ENCODE results near the gene DTWD2.
"Not testable (repeated sequence)": the region's sequence is repeated elsewhere in the genome, so short reads cannot be mapped to it uniquely, and the experiment has no call there.

The DTWD2 gene

GRCh38 chr5:118996098-118996497 is 7.8 kb upstream of the DTWD2 start:
- DNase-seq (ENCODE audit: low read depth in 2 of 2) = no peak

DNA sequence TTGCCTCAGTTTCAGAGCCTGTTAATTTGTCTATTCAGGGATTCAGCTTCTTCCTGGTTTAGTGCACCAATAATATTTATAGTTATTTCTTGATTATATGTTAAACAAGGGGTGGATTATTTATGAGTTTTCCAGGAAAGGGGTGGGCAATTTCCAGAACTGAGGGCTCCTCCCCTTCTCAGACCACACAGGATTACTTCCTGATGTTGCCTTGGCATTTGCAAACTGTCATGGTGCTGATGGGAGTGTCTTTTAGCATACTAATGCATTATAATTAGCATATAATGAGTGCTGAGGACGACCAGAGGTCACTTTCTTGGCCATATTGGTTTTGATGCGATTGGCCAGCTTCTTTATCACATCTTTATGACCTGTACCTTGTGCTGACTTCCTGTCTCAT is 6.2 kb upstream of the DTWD2 start:
- DNase-seq (ENCODE audit: low read depth in 2 of 2) = no peak

DNA sequence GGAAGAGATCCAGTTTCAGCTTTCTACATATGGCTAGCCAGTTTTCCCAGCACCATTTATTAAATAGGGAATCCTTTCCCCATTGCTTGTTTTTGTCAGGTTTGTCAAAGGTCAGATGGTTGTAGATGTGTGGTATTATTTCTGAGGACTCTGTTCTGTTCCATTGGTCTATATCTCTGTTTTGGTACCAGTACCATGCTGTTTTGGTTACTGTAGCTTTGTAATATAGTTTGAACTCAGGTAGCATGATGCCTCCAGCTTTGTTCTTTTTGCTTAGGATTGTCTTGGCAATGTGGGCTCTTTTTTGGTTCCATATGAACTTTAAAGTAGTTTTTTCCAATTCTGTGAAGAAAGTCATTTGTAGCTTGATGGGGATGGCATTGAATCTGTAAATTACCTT is 4.8 kb upstream of the DTWD2 start:
- DNase-seq (ENCODE audit: low read depth in 2 of 2) = not testable (repeated sequence)

GRCh38 chr5:118992055-118992454 is 3.7 kb upstream of the DTWD2 start:
- DNase-seq (ENCODE audit: low read depth in 2 of 2) = not testable (repeated sequence)

DNA sequence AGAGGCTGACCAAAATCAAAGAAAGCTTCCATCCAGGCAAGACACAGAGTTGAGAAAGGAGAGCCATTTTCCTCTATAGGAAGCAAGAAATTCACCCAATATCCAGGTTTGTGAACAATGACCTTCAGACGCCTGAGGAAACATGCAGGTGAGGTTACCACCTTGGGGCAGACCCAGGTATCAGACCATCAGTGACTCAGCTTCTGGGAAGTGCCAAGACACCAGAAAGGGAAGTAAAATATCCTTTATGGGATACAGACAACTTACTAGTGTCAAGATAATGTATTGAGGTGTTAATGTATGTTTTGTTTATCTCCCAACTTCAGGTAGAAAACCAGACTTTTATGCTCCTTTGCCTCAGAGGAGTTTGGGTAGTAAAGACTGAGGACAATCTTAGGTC is 2.2 kb upstream of the DTWD2 start:
- no peak for DNase-seq (ENCODE audit: low read depth in 2 of 2)

- no peak for DNase-seq (ENCODE audit: low read depth in 2 of 2)
These were observed 1.5 kb upstream of the DTWD2 start for GRCh38 chr5:118989816-118990215.

DNA sequence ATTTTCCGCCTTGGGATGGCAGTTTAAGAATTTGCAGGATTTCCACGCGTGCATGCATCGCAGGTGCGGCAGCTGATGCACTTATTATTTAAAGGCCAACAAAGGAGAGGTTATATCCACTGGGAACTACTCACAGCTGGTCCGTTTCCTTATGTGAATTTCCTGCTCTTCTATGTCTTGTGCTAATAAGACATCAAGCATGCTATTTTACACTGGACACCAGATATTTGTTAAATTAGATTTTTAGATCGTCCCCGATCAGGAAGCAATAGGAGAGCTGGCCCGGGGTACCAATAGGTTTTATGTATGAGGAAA is 476 bp upstream of the DTWD2 start:
- DNase-seq (ENCODE audit: low read depth in 2 of 2) = no peak

DNA sequence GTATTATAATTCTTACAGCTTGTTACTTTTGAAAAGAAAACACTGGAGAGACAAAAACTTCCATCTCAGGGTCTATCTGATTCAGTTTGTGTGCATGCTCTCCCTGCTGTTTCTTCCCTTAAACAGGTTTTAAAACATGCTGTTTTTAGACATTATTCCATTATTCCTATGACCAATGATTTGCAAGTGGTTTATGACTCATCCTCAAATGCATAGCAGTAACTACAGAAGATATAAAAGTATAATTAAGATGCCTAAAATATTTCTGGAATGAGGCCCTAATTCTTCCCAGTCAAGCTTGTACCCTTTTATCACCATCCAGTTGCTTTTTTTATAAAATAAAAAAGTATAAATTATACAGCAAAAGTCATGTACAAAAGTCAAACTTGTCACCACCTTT is 3.7 kb downstream of the DTWD2 start:
- no peak for DNase-seq (ENCODE audit: low read depth in 2 of 2)

DNA sequence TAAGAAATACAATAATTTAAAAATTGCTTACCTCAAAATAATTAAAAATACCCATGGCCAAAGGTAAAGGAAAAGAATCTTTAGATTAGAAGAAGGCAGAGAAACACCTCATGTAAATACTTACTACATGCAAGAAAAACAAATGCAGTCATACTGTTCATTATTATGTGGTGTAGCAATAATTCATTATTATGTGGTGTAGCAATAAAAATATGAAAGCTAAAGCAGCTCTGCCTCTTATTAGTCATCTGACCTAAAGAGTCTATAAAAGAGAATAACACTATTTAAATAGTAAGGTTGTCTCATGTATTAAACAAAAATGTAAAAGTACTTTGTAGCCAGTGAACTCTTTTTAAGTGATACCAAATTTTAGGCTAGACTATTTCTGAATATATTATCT is 6.6 kb downstream of the DTWD2 start:
- DNase-seq (ENCODE audit: low read depth in 2 of 2) = no peak

GRCh38 chr5:118980438-118980837 is 7.9 kb downstream of the DTWD2 start:
- DNase-seq (ENCODE audit: low read depth in 2 of 2) = no peak

- no peak for DNase-seq (ENCODE audit: low read depth in 2 of 2)
These were observed 8.3 kb downstream of the DTWD2 start for GRCh38 chr5:118980017-118980416.

DNA sequence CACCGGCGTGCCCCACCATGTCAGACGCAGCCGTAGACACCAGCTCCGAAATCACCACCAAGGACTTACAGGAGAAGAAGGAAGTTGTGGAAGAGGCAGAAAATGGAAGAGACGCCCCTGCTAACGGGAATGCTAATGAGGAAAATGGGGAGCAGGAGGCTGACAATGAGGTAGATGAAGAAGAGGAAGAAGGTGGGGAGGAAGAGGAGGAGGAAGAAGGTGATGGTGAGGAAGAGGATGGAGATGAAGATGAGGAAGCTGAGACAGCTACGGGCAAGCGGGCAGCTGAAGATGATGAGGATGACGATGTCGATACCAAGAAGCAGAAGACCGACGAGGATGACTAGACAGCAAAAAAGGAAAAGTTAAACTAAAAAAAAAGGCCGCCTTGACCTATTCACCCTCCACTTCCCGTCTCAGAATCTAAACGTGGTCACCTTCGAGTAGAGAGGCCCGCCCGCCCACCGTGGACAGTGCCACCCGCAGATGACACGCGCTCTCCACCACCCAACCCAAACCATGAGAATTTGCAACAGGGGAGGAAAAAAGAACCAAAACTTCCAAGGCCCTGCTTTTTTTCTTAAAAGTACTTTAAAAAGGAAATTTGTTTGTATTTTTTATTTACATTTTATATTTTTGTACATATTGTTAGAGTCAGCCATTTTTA is 14.4 kb downstream of the DTWD2 start:
- not testable (repeated sequence) for DNase-seq (ENCODE audit: low read depth in 2 of 2)

DNA sequence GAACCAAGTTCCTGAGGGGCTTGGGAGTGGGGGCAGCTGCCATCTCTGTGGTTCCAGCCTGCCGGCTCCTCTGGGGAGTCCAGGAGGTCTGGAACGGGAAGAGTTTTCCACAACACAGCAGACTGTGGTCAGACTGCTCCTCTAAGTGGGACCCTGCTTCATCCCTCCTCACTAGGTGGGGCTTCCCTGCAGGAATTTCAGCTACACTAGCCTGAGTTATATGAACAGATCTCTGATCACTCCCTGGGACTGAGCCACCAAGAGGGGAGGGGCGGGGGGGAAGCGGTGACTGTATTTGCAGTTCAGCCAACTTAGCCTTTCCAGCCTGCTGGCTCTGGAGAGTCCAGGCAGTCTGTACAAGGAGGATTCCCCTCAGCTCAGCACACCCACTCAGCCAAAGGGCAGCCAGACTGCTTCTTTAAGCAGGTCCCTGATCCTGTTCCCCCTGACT is 19.4 kb downstream of the DTWD2 start:
- no peak for DNase-seq (ENCODE audit: low read depth in 2 of 2)

DNA sequence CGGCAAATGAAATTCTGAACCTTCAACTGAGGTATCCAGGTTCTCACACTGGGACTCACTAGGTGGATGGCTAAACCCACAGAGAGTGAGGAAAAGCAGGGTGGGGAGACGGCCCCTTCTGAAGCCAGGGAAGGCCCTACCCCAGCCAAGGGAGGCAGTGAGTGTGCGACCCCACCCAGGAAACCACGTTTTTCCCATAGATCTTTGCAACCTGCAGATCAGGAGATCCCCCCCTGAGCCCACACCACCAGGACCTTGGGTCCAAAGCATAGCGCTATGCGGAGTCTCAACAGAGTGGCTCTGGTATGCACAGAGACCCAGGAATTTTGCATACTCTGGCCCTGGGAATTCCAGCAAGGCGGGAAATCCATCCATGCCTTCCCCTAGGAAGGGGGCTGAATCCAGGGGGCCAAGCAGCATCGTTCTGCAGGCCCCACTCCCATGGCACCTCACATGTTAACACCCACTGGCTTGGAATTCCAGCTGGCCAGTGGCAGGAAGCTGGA is 19.9 kb downstream of the DTWD2 start:
- DNase-seq (ENCODE audit: low read depth in 2 of 2) = no peak

DNA sequence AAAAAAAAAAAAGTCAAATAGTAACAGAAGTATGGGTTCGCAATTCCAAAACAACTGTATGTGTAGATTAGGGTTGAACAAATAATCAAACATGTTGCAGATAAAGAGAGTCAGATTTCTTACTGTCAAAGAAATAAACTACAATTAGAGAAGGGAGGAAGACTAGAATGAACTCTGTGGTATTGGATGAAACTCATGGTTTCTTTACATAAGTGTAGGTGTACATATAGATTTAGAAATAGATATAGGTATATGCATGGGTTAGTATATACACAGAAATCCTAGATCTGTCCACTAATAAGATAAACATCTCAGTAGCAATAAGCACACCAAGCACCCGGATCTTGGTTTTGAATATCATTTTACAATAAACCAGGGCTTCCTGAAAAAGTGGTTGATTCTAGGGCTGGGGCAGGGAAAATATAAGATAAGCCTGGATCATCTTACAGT is 21.3 kb downstream of the DTWD2 start:
- DNase-seq (ENCODE audit: low read depth in 2 of 2) = no peak

DNA sequence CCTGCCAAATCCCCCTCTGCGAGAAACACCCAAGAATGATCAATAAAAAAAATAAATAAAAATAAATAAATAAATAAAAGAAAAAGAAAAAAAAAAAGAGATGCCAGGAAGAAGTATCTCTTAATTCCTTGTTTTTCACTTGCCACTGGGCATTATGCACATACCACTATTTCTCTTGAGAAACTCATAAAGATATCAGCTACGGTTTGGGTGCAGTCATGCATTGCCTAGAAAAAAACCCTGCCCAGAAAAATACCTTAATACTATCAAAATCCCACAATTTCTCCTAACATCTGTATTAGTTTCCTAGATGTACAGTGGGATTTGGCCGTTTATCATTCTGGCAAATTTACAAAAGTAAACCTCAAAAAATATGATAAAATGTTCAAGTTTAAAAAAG is 22.5 kb downstream of the DTWD2 start:
- DNase-seq (ENCODE audit: low read depth in 2 of 2) = no peak

DNA sequence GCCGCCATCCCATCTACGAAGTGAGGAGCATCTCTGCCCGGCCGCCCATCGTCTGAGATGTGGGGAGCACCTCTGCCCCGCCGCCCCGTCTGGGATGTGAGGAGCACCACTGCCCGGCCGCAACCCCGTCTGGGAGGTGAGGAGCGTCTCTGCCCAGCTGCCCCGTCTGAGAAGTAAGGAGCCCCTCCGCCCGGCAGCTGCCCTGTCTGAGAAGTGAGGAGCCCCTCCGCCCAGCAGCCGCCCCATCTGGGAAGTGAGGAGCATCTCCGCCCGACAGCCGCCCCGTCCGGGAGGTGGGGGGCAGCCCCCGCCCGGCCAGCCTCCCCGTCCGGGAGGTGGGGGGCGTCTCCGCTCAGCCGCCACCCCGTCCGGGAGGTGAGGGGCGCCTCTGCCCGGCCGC is 23.4 kb downstream of the DTWD2 start:
- not testable (repeated sequence) for DNase-seq (ENCODE audit: low read depth in 2 of 2)

DNA sequence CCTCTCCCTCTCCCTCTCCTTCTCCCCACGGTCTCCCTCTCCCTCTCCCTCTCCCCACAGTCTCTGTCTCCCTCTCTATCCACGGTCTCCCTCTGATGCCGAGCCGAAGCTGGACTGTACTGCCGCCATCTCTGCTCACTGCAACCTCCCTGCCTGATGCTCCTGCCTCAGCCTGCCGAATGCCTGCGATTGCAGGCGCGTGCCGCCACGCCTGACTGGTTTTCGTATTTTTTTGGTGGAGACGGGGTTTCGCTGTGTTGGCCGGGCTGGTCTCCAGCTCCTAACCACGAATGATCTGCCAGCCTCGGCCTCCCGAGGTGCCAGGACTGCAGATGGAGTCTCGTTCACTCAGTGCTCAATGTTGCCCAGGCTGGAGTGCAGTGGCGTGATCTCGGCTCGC is 24.0 kb downstream of the DTWD2 start:
- DNase-seq (ENCODE audit: low read depth in 2 of 2) = not testable (repeated sequence)

DNA sequence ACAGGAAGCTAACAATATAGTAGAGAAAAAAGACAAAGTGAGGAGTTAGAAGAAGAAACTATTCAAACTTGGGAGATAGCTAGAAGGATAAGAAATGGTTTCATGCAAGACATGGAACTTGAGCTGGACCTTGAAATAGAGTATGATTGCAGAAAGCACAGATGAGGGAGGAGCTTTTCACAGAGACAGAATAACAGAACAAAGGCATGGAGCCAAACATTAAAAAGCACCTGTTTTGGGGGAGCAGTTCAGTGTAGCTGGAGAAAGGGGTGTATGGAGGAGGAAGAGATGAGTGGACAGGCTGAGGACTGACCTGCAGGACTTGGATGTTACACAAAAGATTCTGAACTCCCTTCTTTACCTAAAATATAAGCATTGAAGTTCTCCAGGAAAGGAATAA is 25.2 kb downstream of the DTWD2 start:
- DNase-seq (ENCODE audit: low read depth in 2 of 2) = no peak

DNA sequence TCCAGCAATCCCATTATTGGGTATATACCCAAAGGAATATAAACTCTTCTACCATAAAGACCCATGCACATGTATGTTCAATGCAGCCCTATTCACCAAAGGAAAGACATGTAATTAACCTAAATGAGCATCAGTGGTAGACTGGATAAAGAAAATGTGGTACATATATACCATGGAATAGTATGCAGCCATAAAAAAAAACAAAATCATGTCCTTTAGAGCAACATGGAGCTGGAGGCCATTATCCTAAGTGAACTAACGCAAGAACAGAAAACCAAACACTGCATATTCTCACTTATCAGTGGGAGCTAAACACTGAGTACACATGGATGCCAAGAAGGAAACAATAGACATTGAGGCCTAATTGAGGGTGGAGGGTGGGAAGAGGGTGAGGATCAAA is 27.8 kb downstream of the DTWD2 start:
- no peak for DNase-seq (ENCODE audit: low read depth in 2 of 2)

DNA sequence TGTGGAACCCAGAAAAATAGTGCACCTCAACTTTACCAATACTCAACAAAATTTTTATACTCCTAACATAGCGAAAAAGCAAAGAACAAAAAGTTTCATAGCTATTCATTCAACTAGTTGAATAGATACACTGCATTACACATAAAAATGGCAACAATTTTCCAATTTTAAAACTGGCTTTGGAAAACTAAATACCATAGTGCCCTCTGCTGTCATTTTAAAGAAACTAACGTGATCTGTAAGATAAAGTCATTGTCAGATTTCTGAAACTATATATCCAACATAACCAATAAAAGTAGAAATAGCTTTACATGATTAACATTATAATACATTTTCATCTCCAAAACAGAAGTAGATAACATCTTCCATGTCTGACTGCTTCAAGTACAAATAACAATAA is 31.6 kb downstream of the DTWD2 start:
- DNase-seq (ENCODE audit: low read depth in 2 of 2) = no peak

DNA sequence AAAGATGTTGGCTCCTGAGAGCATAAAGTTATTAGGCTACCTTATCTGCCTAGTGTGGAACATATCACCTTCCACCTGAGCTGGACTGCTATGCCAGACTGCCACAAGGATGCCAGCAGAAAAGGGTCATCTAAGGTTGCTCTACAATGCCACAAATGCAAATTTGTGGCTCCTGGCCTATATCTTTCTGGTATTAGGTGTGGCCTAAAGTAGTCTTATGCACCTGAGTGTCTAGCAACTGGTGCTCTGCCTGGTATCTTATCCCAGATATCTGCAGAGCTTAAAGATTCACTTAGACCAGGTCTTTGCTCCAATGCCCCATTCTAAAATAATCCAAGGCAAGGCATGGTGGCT is 34.7 kb downstream of the DTWD2 start:
- DNase-seq (ENCODE audit: low read depth in 2 of 2) = no peak

DNA sequence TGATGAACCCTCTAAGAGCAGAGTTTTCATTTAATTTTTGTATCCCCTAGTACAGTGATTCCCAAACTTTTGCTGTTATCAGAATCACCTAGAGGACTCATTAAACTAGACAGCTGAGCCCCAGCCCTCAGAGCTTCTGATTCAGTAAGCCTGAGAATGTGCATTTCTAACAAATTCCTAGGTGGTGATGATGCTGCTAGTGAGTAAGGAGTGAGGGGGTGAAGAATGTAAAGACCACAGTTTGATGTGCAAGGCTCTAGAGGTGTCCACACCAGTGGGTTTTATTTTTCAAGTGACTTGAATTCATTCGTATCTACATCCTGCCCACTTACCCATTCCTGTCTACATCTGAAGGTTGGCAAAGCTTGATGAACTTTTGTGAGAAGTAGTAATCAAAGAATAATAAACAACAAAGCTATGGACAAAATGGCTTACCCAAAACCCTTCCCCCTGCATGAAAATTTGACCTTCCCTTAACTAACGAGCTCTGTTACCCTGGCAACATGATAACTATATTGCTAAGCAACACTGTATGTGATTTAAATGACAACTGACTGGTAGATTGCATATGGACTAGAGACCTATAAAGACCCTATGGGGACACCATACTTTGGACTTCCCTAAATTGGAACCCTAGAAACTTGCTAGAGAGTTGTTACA is 35.2 kb downstream of the DTWD2 start:
- no peak for DNase-seq (ENCODE audit: low read depth in 2 of 2)

- DNase-seq (ENCODE audit: low read depth in 2 of 2) = not testable (repeated sequence)
These were observed 36.0 kb downstream of the DTWD2 start for GRCh38 chr5:118952306-118952705.

Data from stimulated activated CD8-positive, alpha-beta memory T cell treated with anti-CD3 and anti-CD28 coated beads, Interleukin-15, amount 100 ng/mL, for 4 hours (primary cell).